ENCODE data around the gene PPM1A. TPM values are rescaled to one million over a fixed set of nuclear protein-coding genes. Genes with fewer than 3 reads are reported as not detected.

Gene PPM1A
- total RNA-seq, 4 donors from 2014 or later, result 28.2 to 43.7 (median 40.4) TPM

- H3K4me3 ChIP-seq, result peak overlapping the region; percentile 78 to 97 (median 89)
- H3K4me1 ChIP-seq, result peaks cover 0 to 48% (median 22%) of the 10 kb centered on the region in 4 donors
- WGBS, 2 donors, result 15 to 16% methylated on average over 9 of the region's 9 CpGs
- peak overlapping the region; percentile 98 to 100 (median 99) for H3K27ac ChIP-seq
- no peak for DNase-seq (ENCODE audit: low spot score in 2 of 2)
- no peaks in the 10 kb centered on the region for H3K36me3 ChIP-seq
- no peaks in the 10 kb centered on the region for H3K27me3 ChIP-seq
- no peaks in the 10 kb centered on the region for H3K9me3 ChIP-seq
- no peak for TF ChIP-seq POLR2A (IDR thresholded peaks at IDR 0.05)
- no peak for TF ChIP-seq EP300 (IDR thresholded peaks at IDR 0.05)
- TF ChIP-seq, protein P1, sequence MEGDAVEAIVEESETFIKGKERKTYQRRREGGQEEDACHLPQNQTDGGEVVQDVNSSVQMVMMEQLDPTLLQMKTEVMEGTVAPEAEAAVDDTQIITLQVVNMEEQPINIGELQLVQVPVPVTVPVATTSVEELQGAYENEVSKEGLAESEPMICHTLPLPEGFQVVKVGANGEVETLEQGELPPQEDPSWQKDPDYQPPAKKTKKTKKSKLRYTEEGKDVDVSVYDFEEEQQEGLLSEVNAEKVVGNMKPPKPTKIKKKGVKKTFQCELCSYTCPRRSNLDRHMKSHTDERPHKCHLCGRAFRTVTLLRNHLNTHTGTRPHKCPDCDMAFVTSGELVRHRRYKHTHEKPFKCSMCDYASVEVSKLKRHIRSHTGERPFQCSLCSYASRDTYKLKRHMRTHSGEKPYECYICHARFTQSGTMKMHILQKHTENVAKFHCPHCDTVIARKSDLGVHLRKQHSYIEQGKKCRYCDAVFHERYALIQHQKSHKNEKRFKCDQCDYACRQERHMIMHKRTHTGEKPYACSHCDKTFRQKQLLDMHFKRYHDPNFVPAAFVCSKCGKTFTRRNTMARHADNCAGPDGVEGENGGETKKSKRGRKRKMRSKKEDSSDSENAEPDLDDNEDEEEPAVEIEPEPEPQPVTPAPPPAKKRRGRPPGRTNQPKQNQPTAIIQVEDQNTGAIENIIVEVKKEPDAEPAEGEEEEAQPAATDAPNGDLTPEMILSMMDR (IDR thresholded peaks at IDR 0.05), result no peak
Observed at GRCh38 chr14:60250257-60251035, 1.4 kb downstream of the PPM1A start.

GRCh38 chr14:60251877-60252276 is 2.9 kb downstream of the PPM1A start:
- Histone ChIP-seq H3K36me3 (no peaks in the 10 kb centered on the region), H3K27ac (no peak overlapping the region), H3K4me1 (peaks cover 3 to 51% (median 24%) of the 10 kb centered on the region in 4 donors), H3K4me3 (no peak overlapping the region), H3K27me3 (no peaks in the 10 kb centered on the region), H3K9me3 (no peaks in the 10 kb centered on the region)
- DNase-seq (ENCODE audit: low spot score in 2 of 2), result no peak
- TF ChIP-seq EP300 (IDR thresholded peaks at IDR 0.05) (no peak), POLR2A (IDR thresholded peaks at IDR 0.05) (no peak)
- TF ChIP-seq, protein P1 (IDR thresholded peaks at IDR 0.05), result no peak
- WGBS, 2 donors, result 74% methylated on average over 1 of the region's 1 CpG

- WGBS, 2 donors, result 75 to 89% methylated on average over 2 of the region's 2 CpGs
- no peak for DNase-seq (ENCODE audit: low spot score in 2 of 2)
- TF ChIP-seq, protein P1 (IDR thresholded peaks at IDR 0.05), result no peak
- TF ChIP-seq EP300 (IDR thresholded peaks at IDR 0.05), result no peak
- TF ChIP-seq POLR2A (IDR thresholded peaks at IDR 0.05), result no peak
- peaks cover 3 to 55% (median 24%) of the 10 kb centered on the region in 4 donors for H3K4me1 ChIP-seq
- H3K4me3 ChIP-seq, result no peak overlapping the region
- H3K27me3 ChIP-seq, result no peaks in the 10 kb centered on the region
- H3K9me3 ChIP-seq, result no peaks in the 10 kb centered on the region
- no peaks in the 10 kb centered on the region for H3K36me3 ChIP-seq
- H3K27ac ChIP-seq, result no peak overlapping the region
Observed at GRCh38 chr14:60252630-60253029, 3.6 kb downstream of the PPM1A start.

GRCh38 chr14:60253649-60254048 is 4.6 kb downstream of the PPM1A start:
- Histone ChIP-seq H3K27me3 (no peaks in the 10 kb centered on the region), H3K4me3 (no peak overlapping the region), H3K27ac (no peak overlapping the region), H3K4me1 (peaks cover 3 to 64% (median 27%) of the 10 kb centered on the region in 4 donors), H3K9me3 (no peaks in the 10 kb centered on the region), H3K36me3 (no peaks in the 10 kb centered on the region)
- no peak for DNase-seq (ENCODE audit: low spot score in 2 of 2)
- no peak for TF ChIP-seq EP300 (IDR thresholded peaks at IDR 0.05)
- TF ChIP-seq POLR2A (IDR thresholded peaks at IDR 0.05), result no peak
- TF ChIP-seq, protein P1 (IDR thresholded peaks at IDR 0.05), result no peak
- 80 to 86% methylated on average over 3 of the region's 3 CpGs for WGBS, 2 donors

DNA sequence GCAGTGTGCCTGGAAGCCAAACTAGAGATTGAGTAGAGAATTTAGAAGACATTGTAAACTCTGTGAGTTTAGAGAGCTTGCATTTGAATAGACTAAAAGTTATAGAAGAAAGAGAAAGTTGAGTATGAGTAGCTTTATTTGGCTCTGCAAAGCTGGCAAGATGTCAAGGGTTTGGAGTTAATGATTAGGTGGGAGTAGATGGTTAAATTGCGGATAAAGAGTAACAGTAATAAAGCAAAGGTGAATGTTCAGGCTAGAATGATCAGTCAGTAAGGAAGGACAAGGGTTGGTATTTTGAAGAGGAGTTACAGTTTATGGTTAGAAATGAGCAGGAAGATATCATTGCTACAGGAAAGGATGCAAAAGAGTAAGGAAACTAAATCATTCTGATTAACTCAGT is 5.2 kb downstream of the PPM1A start:
- Histone ChIP-seq H3K27me3 (no peaks in the 10 kb centered on the region), H3K36me3 (no peaks in the 10 kb centered on the region), H3K9me3 (no peaks in the 10 kb centered on the region), H3K27ac (no peak overlapping the region), H3K4me3 (no peak overlapping the region), H3K4me1 (peaks cover 3 to 69% (median 27%) of the 10 kb centered on the region in 4 donors)
- WGBS, 2 donors, result 54 to 63% methylated on average over 1 of the region's 1 CpG
- TF ChIP-seq EP300 (IDR thresholded peaks at IDR 0.05) (no peak), POLR2A (IDR thresholded peaks at IDR 0.05) (no peak)
- TF ChIP-seq, protein P1 (IDR thresholded peaks at IDR 0.05), result no peak
- DNase-seq (ENCODE audit: low spot score in 2 of 2), result no peak

Measured in tibial nerve (tissue), 4 donors.